ENCODE results near the gene PTPRT. TPM values are rescaled to one million over a fixed set of nuclear protein-coding genes. Genes with fewer than 3 reads are reported as not detected.

PTPRT gene
- total RNA-seq, 4 donors from 2014 or later = 0.67 to 2.5 (median 1.0) TPM

- H3K27me3 ChIP-seq = no peaks in the 10 kb centered on the region
- no peaks in the 10 kb centered on the region for H3K9me3 ChIP-seq
- no peak for DNase-seq
- TF ChIP-seq POLR2A (IDR thresholded peaks at IDR 0.05) (no peak), CTCF (IDR thresholded peaks at IDR 0.05) (no peak)
- no peaks in the 10 kb centered on the region for H3K4me1 ChIP-seq
- H3K27ac ChIP-seq = no peak overlapping the region
- no peaks in the 10 kb centered on the region for H3K36me3 ChIP-seq
- H3K4me3 ChIP-seq = no peak overlapping the region
Measured at GRCh38 chr20:42506397-42506796, 683.3 kb downstream of the PTPRT start.

- H3K36me3 ChIP-seq = no peaks in the 10 kb centered on the region
- TF ChIP-seq POLR2A (IDR thresholded peaks at IDR 0.05) = no peak
- no peak for TF ChIP-seq CTCF (IDR thresholded peaks at IDR 0.05)
- no peaks in the 10 kb centered on the region for H3K9me3 ChIP-seq
- no peaks in the 10 kb centered on the region for H3K27me3 ChIP-seq
- no peak for DNase-seq
- no peaks in the 10 kb centered on the region for H3K4me1 ChIP-seq
- H3K27ac ChIP-seq = no peak overlapping the region
- H3K4me3 ChIP-seq = no peak overlapping the region
Measured at GRCh38 chr20:42502591-42502990, 687.1 kb downstream of the PTPRT start.

GRCh38 chr20:42496595-42496994 is 693.1 kb downstream of the PTPRT start:
- H3K36me3 ChIP-seq = no peaks in the 10 kb centered on the region
- no peaks in the 10 kb centered on the region for H3K9me3 ChIP-seq
- no peaks in the 10 kb centered on the region for H3K4me1 ChIP-seq
- no peak for DNase-seq
- H3K27me3 ChIP-seq = no peaks in the 10 kb centered on the region
- no peak for TF ChIP-seq CTCF (IDR thresholded peaks at IDR 0.05)
- no peak for TF ChIP-seq POLR2A (IDR thresholded peaks at IDR 0.05)
- H3K27ac ChIP-seq = no peak overlapping the region
- H3K4me3 ChIP-seq = no peak overlapping the region

GRCh38 chr20:42494290-42494689 is 695.4 kb downstream of the PTPRT start:
- H3K9me3 ChIP-seq = no peaks in the 10 kb centered on the region
- H3K36me3 ChIP-seq = no peaks in the 10 kb centered on the region
- no peak overlapping the region for H3K4me3 ChIP-seq
- no peak for DNase-seq
- no peaks in the 10 kb centered on the region for H3K27me3 ChIP-seq
- TF ChIP-seq POLR2A (IDR thresholded peaks at IDR 0.05) (no peak), CTCF (IDR thresholded peaks at IDR 0.05) (no peak)
- H3K27ac ChIP-seq = no peak overlapping the region
- H3K4me1 ChIP-seq = no peaks in the 10 kb centered on the region

GRCh38 chr20:42493001-42493400 is 696.7 kb downstream of the PTPRT start:
- no peak for DNase-seq
- Histone ChIP-seq H3K27me3 (no peaks in the 10 kb centered on the region), H3K36me3 (no peaks in the 10 kb centered on the region), H3K27ac (no peak overlapping the region), H3K9me3 (no peaks in the 10 kb centered on the region), H3K4me3 (no peak overlapping the region), H3K4me1 (no peaks in the 10 kb centered on the region)
- TF ChIP-seq POLR2A (IDR thresholded peaks at IDR 0.05) = no peak
- TF ChIP-seq CTCF (IDR thresholded peaks at IDR 0.05) = no peak

GRCh38 chr20:42492290-42492689 is 697.4 kb downstream of the PTPRT start:
- H3K4me1 ChIP-seq = no peaks in the 10 kb centered on the region
- TF ChIP-seq CTCF (IDR thresholded peaks at IDR 0.05) = no peak
- no peak for TF ChIP-seq POLR2A (IDR thresholded peaks at IDR 0.05)
- no peak overlapping the region for H3K4me3 ChIP-seq
- no peak for DNase-seq
- no peaks in the 10 kb centered on the region for H3K27me3 ChIP-seq
- H3K9me3 ChIP-seq = no peaks in the 10 kb centered on the region
- no peak overlapping the region for H3K27ac ChIP-seq
- H3K36me3 ChIP-seq = no peaks in the 10 kb centered on the region

All from Peyer's patch (tissue), 4 donors.